ENCODE results near the gene RAD51B.

RAD51B gene

GRCh38 chr14:68473069-68473468, 653.5 kb downstream of the RAD51B start:
- WGBS (ENCODE audit: extremely low coverage, insufficient coverage, low lambda C conversion rate), result no CpG with 5 or more reads among the region's 4 CpGs
- Histone ChIP-seq H3K27ac (ENCODE audit: low read depth, low read length) (no peak overlapping the region), H2AK5ac (ENCODE audit: low read length) (no peak overlapping the region), H3K23ac (ENCODE audit: low read length) (no peak overlapping the region), H3K4me3 (ENCODE audit: low read length) (no peak overlapping the region), H3K79me2 (ENCODE audit: control insufficient read depth, insufficient read depth, low read length) (no peaks in the 10 kb centered on the region), H3K36me3 (ENCODE audit: control insufficient read depth, insufficient read depth, low read length) (no peaks in the 10 kb centered on the region), H3K9ac (ENCODE audit: low read length) (no peak overlapping the region), H2BK15ac (replicated peaks; ENCODE audit: low read depth) (no peak overlapping the region), H4K5ac (ENCODE audit: low read length) (no peak overlapping the region), H3K4me1 (ENCODE audit: control insufficient read depth, low read depth, low read length) (peaks cover 14% of the 10 kb centered on the region), H3K4me2 (ENCODE audit: low read length) (no peak overlapping the region), H4K8ac (ENCODE audit: low read depth, low read length) (no peak overlapping the region), H3K18ac (ENCODE audit: low read length) (no peak overlapping the region), H3K27me3 (ENCODE audit: insufficient read depth, low read length, poor library complexity) (no peaks in the 10 kb centered on the region), H2BK120ac (ENCODE audit: low read depth, low read length) (no peak overlapping the region), H3K4ac (ENCODE audit: low read depth, low read length) (no peak overlapping the region), H2BK5ac (ENCODE audit: low read length) (no peak overlapping the region), H3K79me1 (ENCODE audit: low read length) (no peaks in the 10 kb centered on the region), H3K56ac (ENCODE audit: low read length) (no peak overlapping the region)
- DNase-seq, result no peak

GRCh38 chr14:68473794-68474193, 654.2 kb downstream of the RAD51B start:
- H2BK5ac ChIP-seq (ENCODE audit: low read length), result no peak overlapping the region
- H3K18ac ChIP-seq (ENCODE audit: low read length), result no peak overlapping the region
- no peak overlapping the region for H2AK5ac ChIP-seq (ENCODE audit: low read length)
- no peak overlapping the region for H2BK15ac ChIP-seq (replicated peaks; ENCODE audit: low read depth)
- H3K79me2 ChIP-seq (ENCODE audit: control insufficient read depth, insufficient read depth, low read length), result no peaks in the 10 kb centered on the region
- H4K8ac ChIP-seq (ENCODE audit: low read depth, low read length), result no peak overlapping the region
- peaks cover 14% of the 10 kb centered on the region for H3K4me1 ChIP-seq (ENCODE audit: control insufficient read depth, low read depth, low read length)
- no peak overlapping the region for H3K23ac ChIP-seq (ENCODE audit: low read length)
- no peak overlapping the region for H3K9ac ChIP-seq (ENCODE audit: low read length)
- H3K56ac ChIP-seq (ENCODE audit: low read length), result no peak overlapping the region
- H3K4ac ChIP-seq (ENCODE audit: low read depth, low read length), result no peak overlapping the region
- H3K4me2 ChIP-seq (ENCODE audit: low read length), result no peak overlapping the region
- H3K79me1 ChIP-seq (ENCODE audit: low read length), result no peaks in the 10 kb centered on the region
- no peaks in the 10 kb centered on the region for H3K27me3 ChIP-seq (ENCODE audit: insufficient read depth, low read length, poor library complexity)
- WGBS (ENCODE audit: extremely low coverage, insufficient coverage, low lambda C conversion rate), result no CpG with 5 or more reads among the region's 2 CpGs
- no peak overlapping the region for H3K27ac ChIP-seq (ENCODE audit: low read depth, low read length)
- no peaks in the 10 kb centered on the region for H3K36me3 ChIP-seq (ENCODE audit: control insufficient read depth, insufficient read depth, low read length)
- no peak overlapping the region for H4K5ac ChIP-seq (ENCODE audit: low read length)
- H3K4me3 ChIP-seq (ENCODE audit: low read length), result no peak overlapping the region
- H2BK120ac ChIP-seq (ENCODE audit: low read depth, low read length), result no peak overlapping the region
- DNase-seq, result no peak

DNA sequence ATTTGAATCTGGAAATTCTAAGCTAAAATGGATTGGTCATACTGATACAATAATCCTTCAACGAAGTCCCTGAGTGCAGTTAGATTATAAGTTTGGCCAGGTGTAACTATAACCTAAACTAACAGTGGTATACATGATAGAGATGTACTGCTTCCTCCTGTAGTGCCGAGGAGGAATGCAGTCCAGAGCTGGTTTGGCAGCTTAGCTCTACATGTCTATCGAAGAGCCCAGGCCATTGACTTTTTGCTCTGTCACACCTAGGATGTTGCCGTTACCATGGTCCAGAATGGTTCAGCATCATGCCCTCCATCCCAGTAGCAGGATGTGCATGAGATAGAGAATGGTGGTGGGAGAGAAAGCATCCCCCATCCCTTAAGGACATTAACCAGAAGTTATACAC, 655.2 kb downstream of the RAD51B start:
- no peak overlapping the region for H3K4ac ChIP-seq (ENCODE audit: low read depth, low read length)
- no peak overlapping the region for H3K56ac ChIP-seq (ENCODE audit: low read length)
- H2AK5ac ChIP-seq (ENCODE audit: low read length), result no peak overlapping the region
- DNase-seq, result no peak
- peaks cover 14% of the 10 kb centered on the region for H3K4me1 ChIP-seq (ENCODE audit: control insufficient read depth, low read depth, low read length)
- H3K36me3 ChIP-seq (ENCODE audit: control insufficient read depth, insufficient read depth, low read length), result no peaks in the 10 kb centered on the region
- no peak overlapping the region for H3K9ac ChIP-seq (ENCODE audit: low read length)
- no peak overlapping the region for H3K4me2 ChIP-seq (ENCODE audit: low read length)
- WGBS (ENCODE audit: extremely low coverage, insufficient coverage, low lambda C conversion rate), result no CpG with 5 or more reads among the region's 4 CpGs
- H2BK15ac ChIP-seq (replicated peaks; ENCODE audit: low read depth), result no peak overlapping the region
- H4K8ac ChIP-seq (ENCODE audit: low read depth, low read length), result no peak overlapping the region
- no peak overlapping the region for H2BK120ac ChIP-seq (ENCODE audit: low read depth, low read length)
- H4K5ac ChIP-seq (ENCODE audit: low read length), result no peak overlapping the region
- H2BK5ac ChIP-seq (ENCODE audit: low read length), result no peak overlapping the region
- H3K18ac ChIP-seq (ENCODE audit: low read length), result no peak overlapping the region
- H3K27ac ChIP-seq (ENCODE audit: low read depth, low read length), result no peak overlapping the region
- no peak overlapping the region for H3K4me3 ChIP-seq (ENCODE audit: low read length)
- H3K79me2 ChIP-seq (ENCODE audit: control insufficient read depth, insufficient read depth, low read length), result no peaks in the 10 kb centered on the region
- no peaks in the 10 kb centered on the region for H3K79me1 ChIP-seq (ENCODE audit: low read length)
- H3K27me3 ChIP-seq (ENCODE audit: insufficient read depth, low read length, poor library complexity), result no peaks in the 10 kb centered on the region
- H3K23ac ChIP-seq (ENCODE audit: low read length), result no peak overlapping the region

GRCh38 chr14:68475802-68476201, 656.2 kb downstream of the RAD51B start:
- no peaks in the 10 kb centered on the region for H3K27me3 ChIP-seq (ENCODE audit: insufficient read depth, low read length, poor library complexity)

GRCh38 chr14:68476212-68477109, 656.9 kb downstream of the RAD51B start:
- H3K23ac ChIP-seq (ENCODE audit: low read length), result no peak overlapping the region
- H3K27ac ChIP-seq (ENCODE audit: low read depth, low read length), result peak overlapping the region; percentile 73
- H3K18ac ChIP-seq (ENCODE audit: low read length), result peak overlapping the region; percentile 71
- peak overlapping the region; percentile 74 for H2BK5ac ChIP-seq (ENCODE audit: low read length)
- peak overlapping the region; percentile 32 for H2BK120ac ChIP-seq (ENCODE audit: low read depth, low read length)
- DNase-seq, result peak; percentile 80
- no peaks in the 10 kb centered on the region for H3K79me2 ChIP-seq (ENCODE audit: control insufficient read depth, insufficient read depth, low read length)
- no peak overlapping the region for H3K4ac ChIP-seq (ENCODE audit: low read depth, low read length)
- no peak overlapping the region for H3K56ac ChIP-seq (ENCODE audit: low read length)
- no peak overlapping the region for H2BK15ac ChIP-seq (replicated peaks; ENCODE audit: low read depth)
- no peak overlapping the region for H4K8ac ChIP-seq (ENCODE audit: low read depth, low read length)
- H3K4me2 ChIP-seq (ENCODE audit: low read length), result no peak overlapping the region
- H3K36me3 ChIP-seq (ENCODE audit: control insufficient read depth, insufficient read depth, low read length), result no peaks in the 10 kb centered on the region
- H3K4me1 ChIP-seq (ENCODE audit: control insufficient read depth, low read depth, low read length), result peaks cover 14% of the 10 kb centered on the region
- H3K9ac ChIP-seq (ENCODE audit: low read length), result no peak overlapping the region
- H2AK5ac ChIP-seq (ENCODE audit: low read length), result no peak overlapping the region
- no peaks in the 10 kb centered on the region for H3K27me3 ChIP-seq (ENCODE audit: insufficient read depth, low read length, poor library complexity)
- no peak overlapping the region for H3K4me3 ChIP-seq (ENCODE audit: low read length)
- WGBS (ENCODE audit: extremely low coverage, insufficient coverage, low lambda C conversion rate), result no CpG with 5 or more reads among the region's 10 CpGs
- peak overlapping the region; percentile 44 for H4K5ac ChIP-seq (ENCODE audit: low read length)
- no peaks in the 10 kb centered on the region for H3K79me1 ChIP-seq (ENCODE audit: low read length)

More at GRCh38 chr14:68475802-68476201, 656.2 kb downstream of the RAD51B start:
- Histone ChIP-seq H3K27ac (ENCODE audit: low read depth, low read length) (no peak overlapping the region), H3K79me2 (ENCODE audit: control insufficient read depth, insufficient read depth, low read length) (no peaks in the 10 kb centered on the region), H4K8ac (ENCODE audit: low read depth, low read length) (no peak overlapping the region), H2AK5ac (ENCODE audit: low read length) (no peak overlapping the region), H2BK120ac (ENCODE audit: low read depth, low read length) (no peak overlapping the region), H2BK5ac (ENCODE audit: low read length) (no peak overlapping the region), H3K4me3 (ENCODE audit: low read length) (no peak overlapping the region), H3K18ac (ENCODE audit: low read length) (no peak overlapping the region), H3K4me2 (ENCODE audit: low read length) (no peak overlapping the region), H4K5ac (ENCODE audit: low read length) (no peak overlapping the region), H3K23ac (ENCODE audit: low read length) (no peak overlapping the region), H3K79me1 (ENCODE audit: low read length) (no peaks in the 10 kb centered on the region), H3K4me1 (ENCODE audit: control insufficient read depth, low read depth, low read length) (peaks cover 14% of the 10 kb centered on the region), H3K4ac (ENCODE audit: low read depth, low read length) (no peak overlapping the region), H3K36me3 (ENCODE audit: control insufficient read depth, insufficient read depth, low read length) (no peaks in the 10 kb centered on the region), H3K9ac (ENCODE audit: low read length) (no peak overlapping the region), H3K56ac (ENCODE audit: low read length) (no peak overlapping the region), H2BK15ac (replicated peaks; ENCODE audit: low read depth) (no peak overlapping the region)
- no peak for DNase-seq

GRCh38 chr14:68477110-68477455, 657.5 kb downstream of the RAD51B start:
- Histone ChIP-seq H3K4me2 (ENCODE audit: low read length) (no peak overlapping the region), H3K18ac (ENCODE audit: low read length) (peak overlapping the region; percentile 77), H3K27ac (ENCODE audit: low read depth, low read length) (peak overlapping the region; percentile 73), H2AK5ac (ENCODE audit: low read length) (no peak overlapping the region), H2BK120ac (ENCODE audit: low read depth, low read length) (peak overlapping the region; percentile 32), H3K36me3 (ENCODE audit: control insufficient read depth, insufficient read depth, low read length) (no peaks in the 10 kb centered on the region), H3K79me2 (ENCODE audit: control insufficient read depth, insufficient read depth, low read length) (no peaks in the 10 kb centered on the region), H4K5ac (ENCODE audit: low read length) (no peak overlapping the region), H3K9ac (ENCODE audit: low read length) (no peak overlapping the region), H3K4me1 (ENCODE audit: control insufficient read depth, low read depth, low read length) (peaks cover 14% of the 10 kb centered on the region), H2BK15ac (replicated peaks; ENCODE audit: low read depth) (peak overlapping the region; percentile 23), H2BK5ac (ENCODE audit: low read length) (no peak overlapping the region), H3K27me3 (ENCODE audit: insufficient read depth, low read length, poor library complexity) (no peaks in the 10 kb centered on the region), H3K4me3 (ENCODE audit: low read length) (no peak overlapping the region), H4K8ac (ENCODE audit: low read depth, low read length) (no peak overlapping the region), H3K4ac (ENCODE audit: low read depth, low read length) (peak overlapping the region; percentile 87), H3K56ac (ENCODE audit: low read length) (no peak overlapping the region), H3K23ac (ENCODE audit: low read length) (no peak overlapping the region), H3K79me1 (ENCODE audit: low read length) (no peaks in the 10 kb centered on the region)
- no CpG with 5 or more reads among the region's 4 CpGs for WGBS (ENCODE audit: extremely low coverage, insufficient coverage, low lambda C conversion rate)
- DNase-seq, result no peak
